ENCODE measurements around the gene DUSP11. TPM values are rescaled to one million over a fixed set of nuclear protein-coding genes. Genes with fewer than 3 reads are reported as not detected.
A peak's percentile ranks its signal among the peaks of the same experiment; 100 is the strongest.
"Not testable (repeated sequence)": the region's sequence is repeated elsewhere in the genome, so short reads cannot be mapped to it uniquely, and the experiment has no call there.

Gene DUSP11
- total RNA-seq, 4 donors from 2014 or later = 19.8 to 34.1 (median 25.3) TPM

DNA sequence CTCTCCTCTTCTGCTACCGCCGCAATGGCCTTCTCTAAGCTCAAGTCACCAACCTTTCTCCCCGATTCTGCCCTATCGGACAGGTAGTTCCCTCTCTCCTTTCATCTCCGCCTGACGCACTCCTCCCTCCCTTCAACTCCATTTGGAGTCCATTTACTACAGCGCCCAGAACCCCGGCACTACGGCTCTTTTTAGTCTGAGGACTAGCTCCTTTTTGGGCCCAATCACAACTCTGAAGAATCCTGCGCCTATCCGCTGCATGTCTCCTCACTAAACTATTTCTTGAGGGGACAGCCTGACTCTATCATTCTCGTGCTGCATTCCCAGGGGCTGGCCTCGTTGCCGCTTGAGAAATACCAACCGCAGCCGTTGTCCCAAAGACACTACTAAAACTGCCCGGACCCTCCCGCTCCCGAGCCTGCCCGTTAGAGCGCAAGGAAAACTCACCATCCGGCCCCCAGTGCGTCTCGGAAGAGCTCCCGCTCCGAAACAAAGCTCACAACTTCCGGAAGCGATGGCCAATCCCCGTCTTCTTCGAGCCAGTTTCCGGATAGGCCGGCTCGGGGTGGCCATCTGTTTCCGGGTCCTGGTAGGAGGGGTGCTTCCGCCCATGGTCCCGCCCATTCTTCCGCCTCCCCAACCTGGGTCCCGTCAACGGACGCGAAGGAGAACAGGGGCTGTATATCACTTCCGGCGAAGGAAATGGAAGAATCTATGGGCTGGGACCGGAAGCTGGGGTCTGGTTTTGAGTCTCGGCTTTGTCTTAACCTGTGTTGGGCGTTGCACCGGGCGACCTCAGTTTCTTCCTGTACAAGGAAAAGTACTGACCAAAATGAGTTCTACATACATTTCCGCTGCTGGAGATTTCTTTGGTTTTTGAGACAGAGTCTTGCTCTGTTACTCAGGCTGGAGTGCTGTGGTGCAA, 42.8 kb downstream of the DUSP11 start, which contains the start of gene TPRKB:
TSS of gene TPRKB (minus strand) at position 491 of the 925 bp plus-strand sequence. CDS start 2,776 bp downstream, outside the sequence.
- peak; percentile 87 to 91 for DNase-seq (ENCODE audit: low spot score in 2 of 2)
- 2% methylated on average over 42 to 49 of the region's 49 CpGs for WGBS, 2 donors
- Histone ChIP-seq H3K27ac (peak within 1 kb of the TSS; percentile 31 to 79 (median 68)), H3K36me3 (peaks cover 0 to 36% (median 0%) of the 10 kb centered on the region in 3 donors), H3K4me1 (peaks cover 0 to 25% (median 8%) of the 10 kb centered on the region in 4 donors), H3K4me3 (peak within 1 kb of the TSS; percentile 72 to 84 (median 76)), H3K9me3 (no peaks in the 10 kb centered on the region), H3K27me3 (no peaks in the 10 kb centered on the region)
- TF ChIP-seq CTCF (IDR thresholded peaks at IDR 0.05) (peak in 1 of 5 experiments; percentile 18), EP300 (IDR thresholded peaks at IDR 0.05) (peak; percentile 66 to 89), POLR2A (IDR thresholded peaks at IDR 0.05) (peak; percentile 10 to 55)

DNA sequence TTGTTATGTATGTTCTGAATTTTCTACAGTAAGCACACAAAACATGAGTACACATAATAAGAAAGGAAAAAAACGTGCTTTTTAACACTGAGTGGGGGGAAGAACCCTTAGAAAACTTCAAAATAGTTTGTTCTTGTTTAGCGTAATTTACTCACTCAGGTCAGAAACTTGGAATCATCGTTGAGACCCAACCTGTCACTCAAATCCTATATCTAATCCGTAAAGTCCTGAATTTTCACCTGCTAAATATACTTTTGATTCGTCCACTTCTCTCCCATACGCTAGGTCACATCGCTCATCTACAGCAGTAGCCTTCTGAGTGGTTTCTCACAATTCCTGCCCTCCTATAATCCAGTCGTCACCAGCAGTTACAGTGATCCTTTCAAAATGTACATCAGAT, 43.5 kb downstream of the DUSP11 start:
- H3K27me3 ChIP-seq = no peaks in the 10 kb centered on the region
- no peak for TF ChIP-seq POLR2A (IDR thresholded peaks at IDR 0.05)
- TF ChIP-seq CTCF (IDR thresholded peaks at IDR 0.05) = no peak
- TF ChIP-seq EP300 (IDR thresholded peaks at IDR 0.05) = no peak
- H3K4me1 ChIP-seq = peaks cover 0 to 25% (median 8%) of the 10 kb centered on the region in 4 donors
- WGBS, 2 donors = 13 to 16% methylated on average over 8 of the region's 8 CpGs
- peak overlapping the region in 2 of 4 donors; percentile 64 to 79 for H3K27ac ChIP-seq
- DNase-seq (ENCODE audit: low spot score in 2 of 2) = no peak
- no peaks in the 10 kb centered on the region for H3K9me3 ChIP-seq
- peaks cover 0 to 36% (median 0%) of the 10 kb centered on the region in 3 donors for H3K36me3 ChIP-seq
- peak overlapping the region; percentile 72 to 84 (median 76) for H3K4me3 ChIP-seq

DNA sequence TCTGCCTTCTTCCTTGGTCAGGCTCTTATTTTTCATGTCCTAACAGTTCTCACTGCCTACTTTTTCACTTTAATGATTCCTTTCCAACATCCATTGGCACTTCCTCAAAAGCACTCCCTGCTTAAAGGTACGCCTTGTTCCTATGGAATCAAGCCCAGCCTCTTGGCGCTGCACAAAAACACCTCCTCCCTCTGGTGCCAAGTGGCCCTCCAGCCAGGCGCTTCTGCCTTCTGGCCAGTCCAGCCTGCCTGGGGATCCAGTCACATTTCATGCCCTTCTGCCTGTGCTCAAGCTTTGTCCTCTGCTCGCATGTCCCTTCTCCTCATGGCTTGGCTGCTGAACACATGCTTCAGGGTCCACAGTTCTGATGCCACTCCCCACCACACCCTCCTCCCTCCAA, 49.1 kb downstream of the DUSP11 start:
- Histone ChIP-seq H3K27me3 (no peaks in the 10 kb centered on the region), H3K36me3 (peaks cover 0 to 68% (median 8%) of the 10 kb centered on the region in 3 donors), H3K9me3 (no peaks in the 10 kb centered on the region), H3K4me1 (peaks cover 0 to 7% (median under 1%) of the 10 kb centered on the region in 4 donors), H3K27ac (no peak overlapping the region), H3K4me3 (no peak overlapping the region)
- DNase-seq (ENCODE audit: low spot score in 2 of 2) = no peak
- TF ChIP-seq CTCF (IDR thresholded peaks at IDR 0.05) = no peak
- TF ChIP-seq POLR2A (IDR thresholded peaks at IDR 0.05) = no peak
- no peak for TF ChIP-seq EP300 (IDR thresholded peaks at IDR 0.05)
- 85 to 90% methylated on average over 4 of the region's 4 CpGs for WGBS, 2 donors

DNA sequence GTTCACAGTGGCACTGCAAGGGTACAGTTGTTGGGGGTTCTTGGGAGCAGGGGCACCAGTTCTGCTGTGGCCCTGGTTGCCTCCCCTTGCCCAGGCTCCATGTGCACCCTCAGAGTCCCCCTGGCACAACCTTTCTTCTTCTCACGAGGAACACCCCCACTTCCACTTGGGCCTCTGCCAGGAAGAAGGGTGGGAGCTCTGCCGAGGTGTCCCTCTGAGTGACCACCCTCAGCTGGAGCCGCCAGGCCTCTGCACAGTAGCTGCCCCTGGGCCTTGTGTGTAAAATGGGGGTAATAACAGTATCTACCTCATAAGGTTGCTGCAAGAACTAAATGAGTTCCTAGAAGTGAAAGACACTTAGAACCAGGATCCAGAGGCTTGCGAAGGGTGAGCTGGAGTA, 51.2 kb downstream of the DUSP11 start:
- Histone ChIP-seq H3K9me3 (no peaks in the 10 kb centered on the region), H3K36me3 (peaks cover 0 to 58% (median 8%) of the 10 kb centered on the region in 3 donors), H3K27me3 (no peaks in the 10 kb centered on the region), H3K4me1 (no peaks in the 10 kb centered on the region), H3K27ac (no peak overlapping the region), H3K4me3 (no peak overlapping the region)
- TF ChIP-seq EP300 (IDR thresholded peaks at IDR 0.05) (no peak), POLR2A (IDR thresholded peaks at IDR 0.05) (no peak), CTCF (IDR thresholded peaks at IDR 0.05) (no peak)
- WGBS, 2 donors = 73 to 82% methylated on average over 4 of the region's 4 CpGs
- no peak for DNase-seq (ENCODE audit: low spot score in 2 of 2)

DNA sequence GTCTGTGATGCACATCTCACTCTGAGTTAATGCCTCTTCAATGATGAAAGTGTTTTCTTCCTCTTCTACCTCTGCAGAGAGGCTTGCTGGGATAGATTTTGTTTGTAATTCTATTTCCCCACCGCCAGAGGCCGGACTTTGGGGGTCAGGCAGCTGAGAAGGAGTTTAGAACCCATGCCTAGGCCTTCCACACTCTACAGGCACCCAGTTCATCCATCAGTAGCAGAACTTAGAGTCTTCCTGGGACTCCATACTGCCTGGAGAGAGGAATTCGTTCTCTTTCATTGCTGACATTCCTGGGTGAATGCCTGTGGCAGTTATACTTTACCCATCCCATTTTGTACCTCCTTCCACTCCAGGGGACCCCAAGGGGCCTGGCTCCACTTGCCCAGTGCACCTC, 51.9 kb downstream of the DUSP11 start:
- Histone ChIP-seq H3K4me3 (no peak overlapping the region), H3K9me3 (no peaks in the 10 kb centered on the region), H3K27me3 (no peaks in the 10 kb centered on the region), H3K27ac (no peak overlapping the region), H3K36me3 (peaks cover 0 to 52% (median 8%) of the 10 kb centered on the region in 3 donors), H3K4me1 (no peaks in the 10 kb centered on the region)
- no peak for TF ChIP-seq EP300 (IDR thresholded peaks at IDR 0.05)
- TF ChIP-seq CTCF (IDR thresholded peaks at IDR 0.05) = no peak
- TF ChIP-seq POLR2A (IDR thresholded peaks at IDR 0.05) = no peak
- 66 to 72% methylated on average over 3 of the region's 3 CpGs for WGBS, 2 donors
- no peak for DNase-seq (ENCODE audit: low spot score in 2 of 2)

DNA sequence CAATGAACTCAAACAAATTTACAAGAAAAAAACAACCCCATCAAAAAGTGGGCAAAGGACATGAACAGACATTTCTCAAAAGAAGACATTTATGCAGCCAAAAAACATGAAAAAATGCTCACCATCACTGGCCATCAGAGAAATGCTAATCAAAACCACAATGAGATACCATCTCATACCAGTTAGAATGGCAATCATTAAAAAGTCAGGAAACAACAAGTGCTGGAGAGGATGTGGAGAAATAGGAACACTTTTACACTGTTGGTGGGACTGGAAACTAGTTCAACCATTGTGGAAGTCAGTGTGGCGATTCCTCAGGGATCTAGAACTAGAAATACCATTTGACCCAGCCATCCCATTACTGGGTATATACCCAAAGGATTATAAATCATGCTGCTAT, 53.2 kb downstream of the DUSP11 start:
- 83 to 90% methylated on average over 1 of the region's 1 CpG for WGBS, 2 donors
- H3K27ac ChIP-seq; H3K9me3 ChIP-seq; DNase-seq (ENCODE audit: low spot score in 2 of 2); H3K4me3 ChIP-seq; H3K27me3 ChIP-seq; H3K4me1 ChIP-seq: not testable (repeated sequence)
- peaks cover 0 to 38% (median 8%) of the 10 kb centered on the region in 3 donors for H3K36me3 ChIP-seq
